SU-DHL-6 (cell line): ENCODE data around the gene ESRRB.

Source experiments
- EZH2phosphoT487 ChIP-seq: fragments of 200-600 bp; sonication (generic), shearing (Covaris generic); conservative IDR thresholded peaks from 2 replicates; pipeline ENCODE4 v1.6.1; 2018; ENCODE audit warnings: mild to moderate bottlenecking, antibody characterized with exemption, low read length, moderate library complexity, mixed read lengths
- TF ChIP-seq, protein P1 (sequence below): fragments of 200-600 bp; sonication (generic); IDR thresholded peaks from one replicate; pipeline ENCODE4 v1.5.1; 2017; ENCODE audit warnings: antibody characterized with exemption, mild to moderate bottlenecking, low read length, moderate library complexity; ENCODE audit not compliant: insufficient read depth, poor library complexity, severe bottlenecking

DNA sequence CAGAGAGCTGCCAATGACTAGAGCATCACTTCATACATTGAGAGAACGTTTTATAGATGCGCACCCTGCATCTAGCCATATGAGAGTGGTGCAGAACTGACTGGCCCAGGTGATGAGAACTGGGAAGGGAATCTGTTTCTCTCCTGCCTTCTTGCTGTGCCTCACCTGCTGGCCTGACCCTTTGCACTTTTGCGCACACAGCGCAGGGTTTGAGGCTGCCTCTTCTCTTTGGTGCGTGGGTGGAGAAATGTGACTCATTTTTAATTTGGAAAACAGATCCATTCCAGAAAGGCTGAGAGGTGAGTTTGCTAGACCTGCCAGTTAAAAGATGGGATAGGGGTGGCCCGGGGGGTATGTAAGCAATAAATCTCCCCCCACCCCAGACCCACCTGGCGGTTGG, 453 bp upstream of the ESRRB start:
- TF ChIP-seq, protein P1, sequence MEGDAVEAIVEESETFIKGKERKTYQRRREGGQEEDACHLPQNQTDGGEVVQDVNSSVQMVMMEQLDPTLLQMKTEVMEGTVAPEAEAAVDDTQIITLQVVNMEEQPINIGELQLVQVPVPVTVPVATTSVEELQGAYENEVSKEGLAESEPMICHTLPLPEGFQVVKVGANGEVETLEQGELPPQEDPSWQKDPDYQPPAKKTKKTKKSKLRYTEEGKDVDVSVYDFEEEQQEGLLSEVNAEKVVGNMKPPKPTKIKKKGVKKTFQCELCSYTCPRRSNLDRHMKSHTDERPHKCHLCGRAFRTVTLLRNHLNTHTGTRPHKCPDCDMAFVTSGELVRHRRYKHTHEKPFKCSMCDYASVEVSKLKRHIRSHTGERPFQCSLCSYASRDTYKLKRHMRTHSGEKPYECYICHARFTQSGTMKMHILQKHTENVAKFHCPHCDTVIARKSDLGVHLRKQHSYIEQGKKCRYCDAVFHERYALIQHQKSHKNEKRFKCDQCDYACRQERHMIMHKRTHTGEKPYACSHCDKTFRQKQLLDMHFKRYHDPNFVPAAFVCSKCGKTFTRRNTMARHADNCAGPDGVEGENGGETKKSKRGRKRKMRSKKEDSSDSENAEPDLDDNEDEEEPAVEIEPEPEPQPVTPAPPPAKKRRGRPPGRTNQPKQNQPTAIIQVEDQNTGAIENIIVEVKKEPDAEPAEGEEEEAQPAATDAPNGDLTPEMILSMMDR: no peak
- TF ChIP-seq EZH2phosphoT487: no peak
